ENCODE data around the gene CUEDC2. TPM values are rescaled to one million over a fixed set of nuclear protein-coding genes. Genes with fewer than 3 reads are reported as not detected.

The CUEDC2 gene, protein sequence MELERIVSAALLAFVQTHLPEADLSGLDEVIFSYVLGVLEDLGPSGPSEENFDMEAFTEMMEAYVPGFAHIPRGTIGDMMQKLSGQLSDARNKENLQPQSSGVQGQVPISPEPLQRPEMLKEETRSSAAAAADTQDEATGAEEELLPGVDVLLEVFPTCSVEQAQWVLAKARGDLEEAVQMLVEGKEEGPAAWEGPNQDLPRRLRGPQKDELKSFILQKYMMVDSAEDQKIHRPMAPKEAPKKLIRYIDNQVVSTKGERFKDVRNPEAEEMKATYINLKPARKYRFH
- total RNA-seq = 10 to 100 TPM; 40.6 to 48.2 TPM
- 10 to 100 TPM; 55.3 to 80.2 TPM for polyA plus RNA-seq
- long read RNA-seq, donor 1, transcript CUEDC2-201 (9 exons, 1,191 nt) = major isoform, 80 of 104 reads
- long read RNA-seq, donor 1, partial matches to known transcripts = 5 of 104 reads
- long read RNA-seq, donor 1, other reads (novel, unspliced or antisense) = 19 of 104 reads
- long read RNA-seq, donor 2, transcript CUEDC2-201 (9 exons, 1,191 nt) = major isoform, 29 of 36 reads
- long read RNA-seq, donor 2, partial matches to known transcripts = 0 of 36 reads
- long read RNA-seq, donor 2, other reads (novel, unspliced or antisense) = 7 of 36 reads

DNA sequence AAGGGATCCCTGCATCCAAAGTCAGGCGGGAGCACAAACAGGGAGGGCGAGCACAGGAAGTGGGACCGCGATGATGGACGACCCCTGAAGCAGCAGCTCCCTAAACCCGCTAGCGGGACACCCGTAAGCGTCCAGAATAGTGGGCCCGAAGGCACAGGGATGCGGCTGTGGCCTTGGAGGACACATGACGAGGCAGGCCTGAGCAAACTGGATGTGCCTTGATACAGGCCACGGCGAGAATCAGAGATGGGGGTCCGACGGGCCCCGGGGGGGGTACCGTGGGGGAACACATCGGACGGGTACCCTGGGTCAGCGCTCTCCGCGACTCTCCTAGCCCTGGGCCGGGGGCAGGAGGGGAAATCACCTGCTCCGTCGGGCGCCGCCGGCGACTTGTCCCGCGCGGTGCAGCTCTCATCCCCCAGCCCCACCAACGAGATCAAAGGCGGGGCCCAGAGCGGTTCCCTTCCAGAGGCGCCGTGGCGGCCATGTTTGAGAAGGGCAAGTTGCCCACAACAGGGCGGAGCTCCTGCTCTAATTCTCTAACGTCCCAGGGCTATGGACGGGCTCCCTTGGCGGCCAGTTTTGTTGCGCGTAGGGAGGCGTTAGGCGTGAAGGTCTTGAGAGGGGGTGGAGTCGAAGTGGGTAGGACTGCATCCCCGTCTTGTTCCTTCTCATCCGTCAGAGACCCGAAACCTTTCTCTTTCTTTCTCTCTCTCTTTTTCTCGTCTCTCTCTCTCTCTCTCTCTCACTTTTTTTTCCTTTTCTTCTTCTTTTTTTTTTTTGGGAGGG, at the start of gene CUEDC2:
TSS of gene CUEDC2 (minus strand) at position 413 of the 789 bp plus-strand sequence. CDS start 7,386 bp downstream, outside the sequence.
- Histone ChIP-seq H3K9me3 (ENCODE audit: control insufficient read depth, low read length) (no peaks in the 10 kb centered on the region), H3K27ac (ENCODE audit: low read depth in 1 of 2, low read length in 2 of 2) (no peak within 1 kb of the TSS), H3K4me1 (ENCODE audit: control insufficient read depth in 1 of 2, insufficient read depth in 2 of 2, low read length in 2 of 2) (peaks cover 0 to 4% of the 10 kb centered on the region in 2 donors), H3K4me3 (ENCODE audit: low read length in 2 of 2) (peak within 1 kb of the TSS; percentile 58 to 73), H3K27me3 (ENCODE audit: control insufficient read depth in 1 of 2, insufficient read depth in 2 of 2, low read length in 1 of 2) (no peaks in the 10 kb centered on the region), H3K36me3 (ENCODE audit: control insufficient read depth in 1 of 2, insufficient read depth in 2 of 2, low read length in 1 of 2) (no peaks in the 10 kb centered on the region)
- 0% methylated on average over 52 of the region's 52 CpGs for WGBS, 2 donors
- ATAC-seq (ENCODE audit: low FRiP score) (peak; percentile 96), DNase-seq (peak; percentile 98 to 99)
- intact Hi-C loops (cut with DNase I) = loop anchor here in 1 of 2 donors (5.0 kb wide), 1 partner anchor 70 kb away; the partner anchor contains the start of genes ACTR1A and SUFU

DNA sequence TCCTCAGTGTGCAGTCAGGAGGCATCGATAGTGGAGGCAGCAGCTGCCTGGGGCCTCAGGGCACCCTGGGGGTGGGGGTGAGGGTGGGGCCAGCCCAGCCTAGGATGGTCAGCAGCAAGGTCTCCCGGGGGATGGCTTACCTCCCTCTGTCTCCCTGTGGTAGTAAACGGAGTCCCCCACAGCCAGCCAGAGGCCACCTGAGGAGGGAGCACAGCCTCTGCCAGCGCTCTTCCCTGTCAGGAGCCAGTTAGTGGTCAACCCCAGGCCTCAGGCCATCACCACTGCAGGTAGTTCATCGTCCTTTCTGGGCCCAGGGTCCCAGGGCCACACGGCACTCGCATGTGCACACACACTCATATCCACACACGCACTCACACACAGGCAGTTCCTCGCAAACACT, 48.0 kb upstream of the CUEDC2 start:
- Histone ChIP-seq H3K27ac (ENCODE audit: low read depth in 1 of 2, low read length in 2 of 2) (no peak overlapping the region), H3K4me3 (ENCODE audit: low read length in 2 of 2) (no peak overlapping the region), H3K36me3 (ENCODE audit: control insufficient read depth in 1 of 2, insufficient read depth in 2 of 2, low read length in 1 of 2) (peaks cover 3 to 15% of the 10 kb centered on the region in 2 donors), H3K4me1 (ENCODE audit: control insufficient read depth in 1 of 2, insufficient read depth in 2 of 2, low read length in 2 of 2) (no peaks in the 10 kb centered on the region), H3K27me3 (ENCODE audit: control insufficient read depth in 1 of 2, insufficient read depth in 2 of 2, low read length in 1 of 2) (no peaks in the 10 kb centered on the region), H3K9me3 (ENCODE audit: control insufficient read depth, low read length) (no peaks in the 10 kb centered on the region)
- ATAC-seq (ENCODE audit: low FRiP score) = no peak
- intact Hi-C loops (cut with DNase I) = no loop called here
- peak in 1 of 2 donors; percentile 43 for DNase-seq
- whole genome bisulfite sequencing, 2 donors = 79 to 82% methylated on average over 9 of the region's 9 CpGs

DNA sequence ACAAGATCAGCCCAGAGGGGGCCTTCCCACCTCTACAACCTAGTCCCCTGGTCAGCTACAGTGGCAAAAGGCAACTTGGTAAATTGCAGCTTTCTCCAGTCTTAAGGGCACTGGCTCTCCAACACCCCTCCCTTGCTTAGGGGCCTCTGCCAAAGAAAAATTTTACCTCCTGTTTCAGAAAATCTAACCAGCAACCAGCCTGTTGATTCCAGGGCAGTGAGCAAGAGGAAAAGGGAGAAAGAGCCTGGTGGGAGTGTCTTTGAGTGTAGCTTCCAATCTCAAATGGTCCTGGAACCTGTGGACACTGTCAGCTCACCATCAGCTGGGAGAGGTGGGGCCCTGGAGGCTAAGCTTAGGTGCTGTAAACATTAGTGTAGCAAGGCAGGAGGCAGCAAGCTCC, 47.3 kb upstream of the CUEDC2 start:
- Histone ChIP-seq H3K27ac (ENCODE audit: low read depth in 1 of 2, low read length in 2 of 2) (no peak overlapping the region), H3K36me3 (ENCODE audit: control insufficient read depth in 1 of 2, insufficient read depth in 2 of 2, low read length in 1 of 2) (peaks cover 3 to 11% of the 10 kb centered on the region in 2 donors)
- intact Hi-C loops (cut with DNase I) = loop anchor here in 1 of 2 donors (5.0 kb wide), 1 partner anchor 82 kb away; the partner anchor contains the start of gene NFKB2

DNA sequence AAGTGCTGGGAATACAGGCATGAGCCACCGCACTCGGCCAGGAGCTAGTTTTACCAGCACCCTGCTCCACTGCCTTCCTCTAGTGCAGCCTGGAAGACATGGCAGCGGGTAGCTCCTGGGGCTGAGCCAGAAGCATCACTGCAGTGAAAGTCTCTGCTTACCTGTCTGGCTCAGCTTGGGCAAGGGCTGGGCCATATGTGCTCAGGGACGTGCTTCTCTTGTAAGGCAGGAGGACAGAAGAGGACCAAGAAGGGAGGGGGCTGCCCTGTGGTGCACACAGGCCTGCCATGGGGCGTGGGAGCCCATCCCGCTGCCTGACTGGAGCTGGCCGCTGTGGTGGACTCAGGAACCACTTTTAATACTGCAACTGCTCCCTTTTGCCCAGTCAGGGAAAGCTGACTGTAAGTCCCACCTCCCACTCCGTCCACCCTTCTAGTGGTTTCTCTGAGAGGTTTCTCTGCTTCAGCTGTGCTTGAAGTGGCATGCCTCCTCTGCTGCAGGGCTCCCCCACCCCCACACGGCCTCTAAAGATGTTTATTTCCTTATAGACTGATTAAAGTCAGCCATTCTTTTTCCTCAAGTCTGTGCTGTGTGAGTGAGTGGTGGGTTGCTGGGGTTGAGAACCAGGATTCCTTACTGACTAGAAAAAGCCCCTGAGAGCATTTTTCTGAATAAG, 44.2 kb upstream of the CUEDC2 start:
- H3K27me3 ChIP-seq (ENCODE audit: control insufficient read depth in 1 of 2, insufficient read depth in 2 of 2, low read length in 1 of 2) = no peaks in the 10 kb centered on the region
- peaks cover 0 to 3% of the 10 kb centered on the region in 2 donors for H3K36me3 ChIP-seq (ENCODE audit: control insufficient read depth in 1 of 2, insufficient read depth in 2 of 2, low read length in 1 of 2)
- intact Hi-C loops (cut with DNase I) = loop anchor here in 1 of 2 donors (5.0 kb wide), 1 partner anchor 79 kb away; the partner anchor contains the start of gene NFKB2
- no peak overlapping the region for H3K4me3 ChIP-seq (ENCODE audit: low read length in 2 of 2)
- H3K9me3 ChIP-seq (ENCODE audit: control insufficient read depth, low read length) = no peaks in the 10 kb centered on the region
- WGBS, 2 donors = 49 to 65% methylated on average over 9 of the region's 9 CpGs
- DNase-seq = peak in 1 of 2 donors; percentile 36
- H3K4me1 ChIP-seq (ENCODE audit: control insufficient read depth in 1 of 2, insufficient read depth in 2 of 2, low read length in 2 of 2) = no peaks in the 10 kb centered on the region
- H3K27ac ChIP-seq (ENCODE audit: low read depth in 1 of 2, low read length in 2 of 2) = no peak overlapping the region
- no peak for ATAC-seq (ENCODE audit: low FRiP score)

More for the DNA sequence above, 47.3 kb upstream of the CUEDC2 start:
- ATAC-seq (ENCODE audit: low FRiP score) (no peak), DNase-seq (peak in 1 of 2 donors; percentile 26)
- Histone ChIP-seq H3K9me3 (ENCODE audit: control insufficient read depth, low read length) (no peaks in the 10 kb centered on the region), H3K4me3 (ENCODE audit: low read length in 2 of 2) (no peak overlapping the region), H3K4me1 (ENCODE audit: control insufficient read depth in 1 of 2, insufficient read depth in 2 of 2, low read length in 2 of 2) (no peaks in the 10 kb centered on the region), H3K27me3 (ENCODE audit: control insufficient read depth in 1 of 2, insufficient read depth in 2 of 2, low read length in 1 of 2) (no peaks in the 10 kb centered on the region)

DNA sequence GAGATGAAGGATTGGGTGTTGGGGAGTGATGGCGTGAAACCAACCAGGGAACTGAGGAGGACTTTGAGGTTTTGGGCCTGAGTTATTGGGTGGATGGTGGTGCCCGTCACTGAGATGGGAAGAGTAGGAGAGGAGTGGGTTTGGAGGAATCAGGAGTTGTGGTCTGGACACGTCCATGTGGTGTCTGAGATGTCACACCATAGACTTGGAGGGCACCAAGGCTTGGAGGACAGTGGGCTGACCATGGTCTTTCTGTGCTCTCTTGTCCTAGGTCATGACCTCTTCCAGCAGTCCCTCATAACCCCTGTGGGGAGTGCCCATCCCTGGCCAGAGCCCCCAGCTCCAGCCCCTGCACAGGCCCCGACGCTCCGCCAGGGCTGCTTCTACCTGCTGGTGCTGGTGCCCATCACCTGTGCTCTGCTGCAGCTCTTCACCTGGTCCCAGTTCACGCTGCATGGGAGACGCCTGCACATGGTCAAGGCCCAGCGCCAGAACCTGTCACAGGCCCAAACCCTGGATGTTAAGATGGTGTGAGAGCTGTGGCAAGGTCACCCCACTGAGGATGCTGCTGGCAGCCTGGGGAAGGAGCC, 43.2 kb upstream of the CUEDC2 start:
- H3K36me3 ChIP-seq (ENCODE audit: control insufficient read depth in 1 of 2, insufficient read depth in 2 of 2, low read length in 1 of 2) = no peaks in the 10 kb centered on the region
- WGBS, 2 donors = 85 to 87% methylated on average over 9 of the region's 9 CpGs

DNA sequence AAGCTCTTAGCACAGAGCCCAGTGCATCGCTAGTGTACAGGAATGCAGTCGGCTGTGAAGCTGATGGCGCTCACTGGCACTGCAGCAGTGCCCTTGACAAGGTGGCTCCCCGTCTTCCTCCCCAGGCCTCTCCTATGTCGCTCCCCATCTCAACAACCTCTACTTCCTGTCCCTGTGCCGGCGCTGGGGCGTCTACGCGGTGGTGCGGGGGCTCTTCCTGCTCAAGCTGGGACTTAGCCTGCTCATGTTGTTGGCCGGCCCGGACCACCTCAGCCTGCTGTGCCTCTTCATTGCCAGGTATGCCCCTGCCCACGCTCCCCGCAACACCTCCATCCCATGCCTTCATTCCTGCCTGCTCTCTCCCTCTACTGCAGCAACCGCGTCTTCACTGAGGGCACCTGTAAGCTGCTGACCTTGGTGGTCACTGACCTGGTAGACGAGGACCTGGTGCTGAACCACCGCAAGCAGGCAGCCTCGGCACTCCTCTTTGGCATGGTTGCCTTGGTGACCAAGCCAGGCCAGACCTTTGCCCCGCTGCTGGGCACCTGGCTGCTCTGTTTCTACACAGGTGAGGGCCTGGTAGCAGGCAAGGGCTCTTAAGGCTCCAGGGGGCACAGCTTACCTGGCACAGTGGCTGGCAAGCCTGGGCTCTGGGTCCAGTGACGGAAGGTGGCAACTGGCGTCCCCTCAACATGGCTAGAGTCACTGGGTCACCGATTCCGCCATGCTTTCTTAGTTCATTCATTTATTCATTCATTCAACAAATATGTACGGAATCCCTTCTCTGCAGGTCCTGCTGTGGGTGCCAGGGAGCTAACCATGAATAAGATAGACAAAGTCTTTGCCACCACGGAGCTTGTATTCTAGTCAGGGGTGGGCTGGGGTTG, 41.3 kb upstream of the CUEDC2 start:
- Histone ChIP-seq H3K9me3 (ENCODE audit: control insufficient read depth, low read length) (no peaks in the 10 kb centered on the region), H3K36me3 (ENCODE audit: control insufficient read depth in 1 of 2, insufficient read depth in 2 of 2, low read length in 1 of 2) (no peaks in the 10 kb centered on the region)
- intact Hi-C loops (cut with DNase I) = no loop called here

More for the DNA sequence above, 43.2 kb upstream of the CUEDC2 start:
- Histone ChIP-seq H3K9me3 (ENCODE audit: control insufficient read depth, low read length) (no peaks in the 10 kb centered on the region), H3K4me3 (ENCODE audit: low read length in 2 of 2) (no peak overlapping the region), H3K27me3 (ENCODE audit: control insufficient read depth in 1 of 2, insufficient read depth in 2 of 2, low read length in 1 of 2) (no peaks in the 10 kb centered on the region), H3K27ac (ENCODE audit: low read depth in 1 of 2, low read length in 2 of 2) (no peak overlapping the region), H3K4me1 (ENCODE audit: control insufficient read depth in 1 of 2, insufficient read depth in 2 of 2, low read length in 2 of 2) (no peaks in the 10 kb centered on the region)
- ATAC-seq (ENCODE audit: low FRiP score) = no peak
- intact Hi-C loops (cut with DNase I) = loop anchor here in 1 of 2 donors (5.0 kb wide), 1 partner anchor 78 kb away; the partner anchor contains the start of gene NFKB2
- no peak for DNase-seq

More for the DNA sequence above, 41.3 kb upstream of the CUEDC2 start:
- no peaks in the 10 kb centered on the region for H3K4me1 ChIP-seq (ENCODE audit: control insufficient read depth in 1 of 2, insufficient read depth in 2 of 2, low read length in 2 of 2)
- H3K4me3 ChIP-seq (ENCODE audit: low read length in 2 of 2) = no peak overlapping the region
- DNase-seq (no peak), ATAC-seq (ENCODE audit: low FRiP score) (no peak)
- H3K27me3 ChIP-seq (ENCODE audit: control insufficient read depth in 1 of 2, insufficient read depth in 2 of 2, low read length in 1 of 2) = no peaks in the 10 kb centered on the region
- WGBS, 2 donors = 85% methylated on average over 27 of the region's 27 CpGs
- no peak overlapping the region for H3K27ac ChIP-seq (ENCODE audit: low read depth in 1 of 2, low read length in 2 of 2)
